GM18858 (cell line): ENCODE results near the gene KANSL1.

Experiments used
- ATAC-seq: cut with Tn5 transposase; IDR thresholded peaks from one replicate; pipeline ENCODE4 v1.9.1; 2021; ENCODE audit not compliant: unreplicated experiment

Gene KANSL1

GRCh38 chr17:46086821-46087220 is 106.4 kb downstream of the KANSL1 start:
- ATAC-seq, result no peak

GRCh38 chr17:46085522-46085921 is 107.7 kb downstream of the KANSL1 start:
- no peak for ATAC-seq

- ATAC-seq, result no peak
These were observed 111.0 kb downstream of the KANSL1 start for GRCh38 chr17:46082257-46082656.

- no peak for ATAC-seq
These were observed 112.3 kb downstream of the KANSL1 start for GRCh38 chr17:46081018-46081320.

- no peak for ATAC-seq
These were observed 112.9 kb downstream of the KANSL1 start for GRCh38 chr17:46080118-46081017.

- ATAC-seq, result no peak
These were observed 114.6 kb downstream of the KANSL1 start for GRCh38 chr17:46078675-46079074.

GRCh38 chr17:46074540-46074939 is 118.7 kb downstream of the KANSL1 start:
- ATAC-seq, result no peak

- no peak for ATAC-seq
These were observed 120.2 kb downstream of the KANSL1 start for GRCh38 chr17:46072998-46073397.

GRCh38 chr17:46071796-46072195 is 121.4 kb downstream of the KANSL1 start:
- ATAC-seq, result no peak

- ATAC-seq, result no peak
These were observed 128.8 kb downstream of the KANSL1 start for GRCh38 chr17:46064460-46064859.

GRCh38 chr17:46063241-46063640 is 130.0 kb downstream of the KANSL1 start:
- no peak for ATAC-seq

- no peak for ATAC-seq
These were observed 131.8 kb downstream of the KANSL1 start for GRCh38 chr17:46061435-46061834.

- ATAC-seq, result no peak
These were observed 132.8 kb downstream of the KANSL1 start for GRCh38 chr17:46060461-46060860.

- ATAC-seq, result no peak
These were observed 133.7 kb downstream of the KANSL1 start for GRCh38 chr17:46059486-46059885.

GRCh38 chr17:46057366-46057765 is 135.9 kb downstream of the KANSL1 start:
- no peak for ATAC-seq

- ATAC-seq, result no peak
These were observed 136.4 kb downstream of the KANSL1 start for GRCh38 chr17:46056800-46057304.

- no peak for ATAC-seq
These were observed 139.2 kb downstream of the KANSL1 start for GRCh38 chr17:46053911-46054534.

GRCh38 chr17:46049656-46050055 is 143.6 kb downstream of the KANSL1 start:
- no peak for ATAC-seq

- no peak for ATAC-seq
These were observed 145.4 kb downstream of the KANSL1 start for GRCh38 chr17:46047856-46048255.

- no peak for ATAC-seq
These were observed 145.8 kb downstream of the KANSL1 start for GRCh38 chr17:46047398-46047797.

GRCh38 chr17:46046957-46047356 is 146.3 kb downstream of the KANSL1 start:
- ATAC-seq, result no peak

GRCh38 chr17:46045639-46046038 is 147.6 kb downstream of the KANSL1 start:
- no peak for ATAC-seq
